K562 (cell line): ENCODE data around the gene ATXN7L2. TPM values are rescaled to one million over a fixed set of nuclear protein-coding genes. Genes with fewer than 3 reads are reported as not detected.
A peak's percentile ranks its signal among the peaks of the same experiment; 100 is the strongest.

Source experiments
- ETV5 ChIP-seq: sonication (generic); formaldehyde crosslinking; IDR thresholded peaks from 2 replicates; pipeline ENCODE4 v1.4.0; 2020; ENCODE audit warnings: low read depth, mild to moderate bottlenecking, missing genetic modification reagents
- MCM5 ChIP-seq: fragments of 450-650 bp; IDR thresholded peaks from 2 replicates; pipeline ENCODE4 v1.6.1; 2016; ENCODE audit warnings: low read depth
- NBN ChIP-seq: fragments of 450-650 bp; IDR thresholded peaks from 2 replicates; pipeline ENCODE4 v1.6.1; 2016; ENCODE audit warnings: low read depth, mild to moderate bottlenecking
- SREBF1 ChIP-seq: fragments of 150-350 bp; IDR thresholded peaks from 2 replicates; pipeline ENCODE4 v1.6.1; 2014; ENCODE audit warnings: antibody characterized with exemption, low read depth, low read length, borderline replicate concordance
- SUPT5H ChIP-seq: fragments of 450-650 bp; IDR thresholded peaks from 2 replicates; pipeline ENCODE4 v1.6.1; 2016
- ZNF589 ChIP-seq: fragments of 200-800 bp; sonication (Bioruptor generic); IDR thresholded peaks from 2 replicates; pipeline ENCODE4 v1.6.1; 2016; ENCODE audit warnings: low read depth, missing genetic modification characterization, missing compliant biosample characterization
- polyA plus RNA-seq, 8 experiments: library from polyadenylated mRNA; depleted of rRNA in 4 of 8; stranded (reverse) in 5 of 8; unstranded in 3 of 8; fragments of >200 nt; fragmentation: Nextera tagmentation in 2 of 8; fragmentation: Illumina TruSeq in 1 of 8; extraction: Ambion mirVana in 2 of 8; extraction: Trizol in 1 of 8; gene quantifications; 2 replicates each; pipeline versions ENCODE4 v1.2.1 to v1.2.3, GENCODE V29; 2011 to 2014; ENCODE audit warnings: inconsistent platforms in 1 of 8, missing spikeins in 1 of 8
- total RNA-seq, 7 experiments: library from RNA; depleted of rRNA in 6 of 7; stranded (reverse); fragments of >200 nt in 6 of 7; fragmentation: Illumina TruSeq in 2 of 7; extraction: Trizol in 2 of 7; gene quantifications; 2 replicates each; pipeline versions ENCODE4 v1.2.1 to v1.2.3, GENCODE V29; 2011 to 2021; ENCODE audit warnings: low replicate concordance in 1 of 7
- TF ChIP-seq, protein P1 (sequence below): fragments of 450-650 bp; IDR thresholded peaks from 2 replicates; pipeline ENCODE4 v1.6.1; 2016; ENCODE audit warnings: mild to moderate bottlenecking, moderate library complexity
- TF ChIP-seq, protein P2 (sequence below), 3 experiments: IDR thresholded peaks in 2 of 3; conservative IDR thresholded peaks in 1 of 3; 2 replicates each; pipeline ENCODE4 v1.5.1; 2011 to 2012; ENCODE audit warnings: low read length in 3 of 3, mild to moderate bottlenecking in 3 of 3, control low read depth in 2 of 3, improper control_type of control experiment in 1 of 3, inconsistent platforms in 1 of 3, low read depth in 1 of 3, mixed read lengths in 1 of 3, moderate library complexity in 1 of 3; ENCODE audit not compliant: insufficient read depth in 2 of 3
- TF ChIP-seq, protein P3 (sequence below), 2 experiments: fragments of 450-650 bp in 1 of 2; sonication (generic) in 1 of 2; formaldehyde crosslinking in 1 of 2; IDR thresholded peaks in 1 of 2; conservative IDR thresholded peaks in 1 of 2; 2 replicates each; pipeline versions ENCODE4 v1.6.1 to v1.8.1; 2016 to 2023; ENCODE audit warnings: mild to moderate bottlenecking in 2 of 2, moderate library complexity in 2 of 2, inconsistent platforms in 1 of 2, missing genetic modification reagents in 1 of 2
- TF ChIP-seq, protein P4 (sequence below): sonication (generic); formaldehyde crosslinking; IDR thresholded peaks from 2 replicates; pipeline ENCODE4 v1.8.0; 2022; ENCODE audit warnings: missing genetic modification reagents, mild to moderate bottlenecking, borderline replicate concordance

ATXN7L2 gene
- total and polyA plus RNA-seq, 9 of the 15 experiments (the other 6 are each of a cell fraction or from before 2014, with no cell fraction given): 0.21 to 10.4 (median 5.8) TPM

DNA sequence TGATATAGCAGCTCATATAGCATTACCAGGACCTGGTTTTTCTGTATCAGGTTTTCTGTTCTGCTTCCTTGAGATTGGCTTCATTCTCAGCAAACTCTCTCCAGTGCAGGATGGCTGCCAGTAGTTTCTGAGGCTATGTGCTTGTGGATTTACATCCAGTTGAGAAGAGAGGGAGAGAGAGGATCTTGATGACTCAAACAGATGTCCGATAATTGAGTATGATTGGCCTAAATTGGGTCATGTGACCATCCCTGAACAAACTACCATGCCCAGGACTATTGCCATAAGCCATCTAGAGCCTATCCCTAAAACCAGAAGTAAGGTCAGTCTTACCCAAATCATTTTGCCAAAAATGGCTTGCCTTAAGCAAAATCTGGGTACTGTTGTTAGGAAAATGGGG is 39.4 kb upstream of the ATXN7L2 start (continued):
- TF ChIP-seq, protein P1, sequence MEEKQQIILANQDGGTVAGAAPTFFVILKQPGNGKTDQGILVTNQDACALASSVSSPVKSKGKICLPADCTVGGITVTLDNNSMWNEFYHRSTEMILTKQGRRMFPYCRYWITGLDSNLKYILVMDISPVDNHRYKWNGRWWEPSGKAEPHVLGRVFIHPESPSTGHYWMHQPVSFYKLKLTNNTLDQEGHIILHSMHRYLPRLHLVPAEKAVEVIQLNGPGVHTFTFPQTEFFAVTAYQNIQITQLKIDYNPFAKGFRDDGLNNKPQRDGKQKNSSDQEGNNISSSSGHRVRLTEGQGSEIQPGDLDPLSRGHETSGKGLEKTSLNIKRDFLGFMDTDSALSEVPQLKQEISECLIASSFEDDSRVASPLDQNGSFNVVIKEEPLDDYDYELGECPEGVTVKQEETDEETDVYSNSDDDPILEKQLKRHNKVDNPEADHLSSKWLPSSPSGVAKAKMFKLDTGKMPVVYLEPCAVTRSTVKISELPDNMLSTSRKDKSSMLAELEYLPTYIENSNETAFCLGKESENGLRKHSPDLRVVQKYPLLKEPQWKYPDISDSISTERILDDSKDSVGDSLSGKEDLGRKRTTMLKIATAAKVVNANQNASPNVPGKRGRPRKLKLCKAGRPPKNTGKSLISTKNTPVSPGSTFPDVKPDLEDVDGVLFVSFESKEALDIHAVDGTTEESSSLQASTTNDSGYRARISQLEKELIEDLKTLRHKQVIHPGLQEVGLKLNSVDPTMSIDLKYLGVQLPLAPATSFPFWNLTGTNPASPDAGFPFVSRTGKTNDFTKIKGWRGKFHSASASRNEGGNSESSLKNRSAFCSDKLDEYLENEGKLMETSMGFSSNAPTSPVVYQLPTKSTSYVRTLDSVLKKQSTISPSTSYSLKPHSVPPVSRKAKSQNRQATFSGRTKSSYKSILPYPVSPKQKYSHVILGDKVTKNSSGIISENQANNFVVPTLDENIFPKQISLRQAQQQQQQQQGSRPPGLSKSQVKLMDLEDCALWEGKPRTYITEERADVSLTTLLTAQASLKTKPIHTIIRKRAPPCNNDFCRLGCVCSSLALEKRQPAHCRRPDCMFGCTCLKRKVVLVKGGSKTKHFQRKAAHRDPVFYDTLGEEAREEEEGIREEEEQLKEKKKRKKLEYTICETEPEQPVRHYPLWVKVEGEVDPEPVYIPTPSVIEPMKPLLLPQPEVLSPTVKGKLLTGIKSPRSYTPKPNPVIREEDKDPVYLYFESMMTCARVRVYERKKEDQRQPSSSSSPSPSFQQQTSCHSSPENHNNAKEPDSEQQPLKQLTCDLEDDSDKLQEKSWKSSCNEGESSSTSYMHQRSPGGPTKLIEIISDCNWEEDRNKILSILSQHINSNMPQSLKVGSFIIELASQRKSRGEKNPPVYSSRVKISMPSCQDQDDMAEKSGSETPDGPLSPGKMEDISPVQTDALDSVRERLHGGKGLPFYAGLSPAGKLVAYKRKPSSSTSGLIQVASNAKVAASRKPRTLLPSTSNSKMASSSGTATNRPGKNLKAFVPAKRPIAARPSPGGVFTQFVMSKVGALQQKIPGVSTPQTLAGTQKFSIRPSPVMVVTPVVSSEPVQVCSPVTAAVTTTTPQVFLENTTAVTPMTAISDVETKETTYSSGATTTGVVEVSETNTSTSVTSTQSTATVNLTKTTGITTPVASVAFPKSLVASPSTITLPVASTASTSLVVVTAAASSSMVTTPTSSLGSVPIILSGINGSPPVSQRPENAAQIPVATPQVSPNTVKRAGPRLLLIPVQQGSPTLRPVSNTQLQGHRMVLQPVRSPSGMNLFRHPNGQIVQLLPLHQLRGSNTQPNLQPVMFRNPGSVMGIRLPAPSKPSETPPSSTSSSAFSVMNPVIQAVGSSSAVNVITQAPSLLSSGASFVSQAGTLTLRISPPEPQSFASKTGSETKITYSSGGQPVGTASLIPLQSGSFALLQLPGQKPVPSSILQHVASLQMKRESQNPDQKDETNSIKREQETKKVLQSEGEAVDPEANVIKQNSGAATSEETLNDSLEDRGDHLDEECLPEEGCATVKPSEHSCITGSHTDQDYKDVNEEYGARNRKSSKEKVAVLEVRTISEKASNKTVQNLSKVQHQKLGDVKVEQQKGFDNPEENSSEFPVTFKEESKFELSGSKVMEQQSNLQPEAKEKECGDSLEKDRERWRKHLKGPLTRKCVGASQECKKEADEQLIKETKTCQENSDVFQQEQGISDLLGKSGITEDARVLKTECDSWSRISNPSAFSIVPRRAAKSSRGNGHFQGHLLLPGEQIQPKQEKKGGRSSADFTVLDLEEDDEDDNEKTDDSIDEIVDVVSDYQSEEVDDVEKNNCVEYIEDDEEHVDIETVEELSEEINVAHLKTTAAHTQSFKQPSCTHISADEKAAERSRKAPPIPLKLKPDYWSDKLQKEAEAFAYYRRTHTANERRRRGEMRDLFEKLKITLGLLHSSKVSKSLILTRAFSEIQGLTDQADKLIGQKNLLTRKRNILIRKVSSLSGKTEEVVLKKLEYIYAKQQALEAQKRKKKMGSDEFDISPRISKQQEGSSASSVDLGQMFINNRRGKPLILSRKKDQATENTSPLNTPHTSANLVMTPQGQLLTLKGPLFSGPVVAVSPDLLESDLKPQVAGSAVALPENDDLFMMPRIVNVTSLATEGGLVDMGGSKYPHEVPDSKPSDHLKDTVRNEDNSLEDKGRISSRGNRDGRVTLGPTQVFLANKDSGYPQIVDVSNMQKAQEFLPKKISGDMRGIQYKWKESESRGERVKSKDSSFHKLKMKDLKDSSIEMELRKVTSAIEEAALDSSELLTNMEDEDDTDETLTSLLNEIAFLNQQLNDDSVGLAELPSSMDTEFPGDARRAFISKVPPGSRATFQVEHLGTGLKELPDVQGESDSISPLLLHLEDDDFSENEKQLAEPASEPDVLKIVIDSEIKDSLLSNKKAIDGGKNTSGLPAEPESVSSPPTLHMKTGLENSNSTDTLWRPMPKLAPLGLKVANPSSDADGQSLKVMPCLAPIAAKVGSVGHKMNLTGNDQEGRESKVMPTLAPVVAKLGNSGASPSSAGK: no peak
- no peak for TF ChIP-seq MCM5
- TF ChIP-seq, protein P2, sequence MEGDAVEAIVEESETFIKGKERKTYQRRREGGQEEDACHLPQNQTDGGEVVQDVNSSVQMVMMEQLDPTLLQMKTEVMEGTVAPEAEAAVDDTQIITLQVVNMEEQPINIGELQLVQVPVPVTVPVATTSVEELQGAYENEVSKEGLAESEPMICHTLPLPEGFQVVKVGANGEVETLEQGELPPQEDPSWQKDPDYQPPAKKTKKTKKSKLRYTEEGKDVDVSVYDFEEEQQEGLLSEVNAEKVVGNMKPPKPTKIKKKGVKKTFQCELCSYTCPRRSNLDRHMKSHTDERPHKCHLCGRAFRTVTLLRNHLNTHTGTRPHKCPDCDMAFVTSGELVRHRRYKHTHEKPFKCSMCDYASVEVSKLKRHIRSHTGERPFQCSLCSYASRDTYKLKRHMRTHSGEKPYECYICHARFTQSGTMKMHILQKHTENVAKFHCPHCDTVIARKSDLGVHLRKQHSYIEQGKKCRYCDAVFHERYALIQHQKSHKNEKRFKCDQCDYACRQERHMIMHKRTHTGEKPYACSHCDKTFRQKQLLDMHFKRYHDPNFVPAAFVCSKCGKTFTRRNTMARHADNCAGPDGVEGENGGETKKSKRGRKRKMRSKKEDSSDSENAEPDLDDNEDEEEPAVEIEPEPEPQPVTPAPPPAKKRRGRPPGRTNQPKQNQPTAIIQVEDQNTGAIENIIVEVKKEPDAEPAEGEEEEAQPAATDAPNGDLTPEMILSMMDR (IDR thresholded peaks at IDR 0.05 in 2 of 3, conservative IDR thresholded peaks at IDR 0.05 in 1 of 3; ENCODE audit: insufficient read depth in 2 of 3, low read depth in 1 of 3, low read length in 3 of 3): no peak
- TF ChIP-seq ZNF589 (CRISPR knock-in tag): no peak
- TF ChIP-seq, protein P3, sequence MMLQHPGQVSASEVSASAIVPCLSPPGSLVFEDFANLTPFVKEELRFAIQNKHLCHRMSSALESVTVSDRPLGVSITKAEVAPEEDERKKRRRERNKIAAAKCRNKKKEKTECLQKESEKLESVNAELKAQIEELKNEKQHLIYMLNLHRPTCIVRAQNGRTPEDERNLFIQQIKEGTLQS (IDR thresholded peaks at IDR 0.05): peak; percentile 24; the same call in 1 of the 2 replicates
- TF ChIP-seq, protein P3 (CRISPR knock-in tag; conservative IDR thresholded peaks at IDR 0.05): no peak
- TF ChIP-seq ETV5 (CRISPR knock-in tag): no peak
- no peak for TF ChIP-seq SREBF1
- no peak for TF ChIP-seq SUPT5H
- TF ChIP-seq NBN: no peak
- TF ChIP-seq, protein P4, sequence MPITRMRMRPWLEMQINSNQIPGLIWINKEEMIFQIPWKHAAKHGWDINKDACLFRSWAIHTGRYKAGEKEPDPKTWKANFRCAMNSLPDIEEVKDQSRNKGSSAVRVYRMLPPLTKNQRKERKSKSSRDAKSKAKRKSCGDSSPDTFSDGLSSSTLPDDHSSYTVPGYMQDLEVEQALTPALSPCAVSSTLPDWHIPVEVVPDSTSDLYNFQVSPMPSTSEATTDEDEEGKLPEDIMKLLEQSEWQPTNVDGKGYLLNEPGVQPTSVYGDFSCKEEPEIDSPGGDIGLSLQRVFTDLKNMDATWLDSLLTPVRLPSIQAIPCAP: no peak
